A549 (cell line): Measurements from ENCODE around the gene PCDHB11.
"Not testable (repeated sequence)": the region's sequence is repeated elsewhere in the genome, so short reads cannot be mapped to it uniquely, and the experiment has no call there.

Experiments used
- BHLHE40 ChIP-seq: IDR thresholded peaks from 2 replicates; pipeline ENCODE4 v1.6.1; 2012; ENCODE audit warnings: low read depth, low read length, inconsistent platforms
- CEBPB ChIP-seq, 2 experiments: fragments of >200 bp in 1 of 2; sonication (Bioruptor Twin) in 1 of 2; formaldehyde crosslinking in 1 of 2; IDR thresholded peaks; 2 replicates each; pipeline ENCODE4 v1.6.1; 2012 to 2016
- CTCF ChIP-seq: fragments of >200 bp; sonication (Bioruptor Twin); formaldehyde crosslinking; IDR thresholded peaks from 3 replicates; pipeline ENCODE4 v1.5.1; 2016
- EP300 ChIP-seq, 2 experiments: fragments of >200 bp; sonication (Bioruptor Twin); formaldehyde crosslinking; IDR thresholded peaks; 2 replicates in 1 of 2; 3 replicates in 1 of 2; pipeline ENCODE4 v1.6.1; 2016 to 2017
- ESRRA ChIP-seq: fragments of 150-350 bp; IDR thresholded peaks from 2 replicates; pipeline ENCODE4 v1.6.1; 2014; ENCODE audit warnings: mild to moderate bottlenecking, low read length, borderline replicate concordance
- HMGXB4 ChIP-seq: fragments of 250-450 bp; sonication (Bioruptor Pico); IDR thresholded peaks from 2 replicates; pipeline ENCODE4 v1.5.0; 2021; ENCODE audit warnings: mild to moderate bottlenecking, moderate library complexity, borderline replicate concordance
- JUNB ChIP-seq: fragments of >200 bp; sonication (Bioruptor Twin); formaldehyde crosslinking; IDR thresholded peaks from 2 replicates; pipeline ENCODE4 v1.6.1; 2016
- POLR2A ChIP-seq: IDR thresholded peaks from 2 replicates; pipeline ENCODE4 v1.6.1; 2012; ENCODE audit warnings: mild to moderate bottlenecking, low read length

GRCh38 chr5:141189131-141189530 lies 10.3 kb upstream of the PCDHB11 start:
- TF ChIP-seq JUNB; CTCF; CEBPB (IDR thresholded peaks at IDR 0.05); EP300 (IDR thresholded peaks at IDR 0.05); HMGXB4 (CRISPR knock-in tag); POLR2A; ESRRA; BHLHE40: not testable (repeated sequence)
